Ishikawa (cell line): ENCODE measurements around the gene DLGAP4.

ENCODE experiments used
- CEBPB ChIP-seq: IDR thresholded peaks from 2 replicates; pipeline ENCODE4 v1.6.1; 2012
- CREB1 ChIP-seq: IDR thresholded peaks from 2 replicates; pipeline ENCODE4 v1.6.1; 2012; ENCODE audit warnings: low read depth
- EGR1 ChIP-seq: IDR thresholded peaks from 2 replicates; pipeline ENCODE4 v1.6.1; 2012
- EP300 ChIP-seq: IDR thresholded peaks from 2 replicates; pipeline ENCODE4 v1.6.1; 2012; ENCODE audit warnings: borderline replicate concordance
- FOXM1 ChIP-seq: IDR thresholded peaks from 2 replicates; pipeline ENCODE4 v1.6.1; 2012; ENCODE audit warnings: low read depth, borderline replicate concordance
- MAX ChIP-seq: IDR thresholded peaks from 2 replicates; pipeline ENCODE4 v1.6.1; 2012
- NFIC ChIP-seq: IDR thresholded peaks from 2 replicates; pipeline ENCODE4 v1.6.1; 2012
- RAD21 ChIP-seq: IDR thresholded peaks from 2 replicates; pipeline ENCODE4 v1.6.1; 2012; ENCODE audit warnings: low read depth
- REST ChIP-seq: IDR thresholded peaks from 2 replicates; pipeline ENCODE4 v1.6.1; 2012; ENCODE audit warnings: low read depth, mild to moderate bottlenecking
- TAF1 ChIP-seq: IDR thresholded peaks from 2 replicates; pipeline ENCODE4 v1.6.1; 2012; ENCODE audit warnings: low read depth, mild to moderate bottlenecking
- TCF12 ChIP-seq: IDR thresholded peaks from 2 replicates; pipeline ENCODE4 v1.6.1; 2012; ENCODE audit warnings: low read depth
- TEAD4 ChIP-seq: IDR thresholded peaks from 2 replicates; pipeline ENCODE4 v1.6.1; 2012
- USF1 ChIP-seq: IDR thresholded peaks from 2 replicates; pipeline ENCODE4 v1.6.1; 2012
- YY1 ChIP-seq: IDR thresholded peaks from 2 replicates; pipeline ENCODE4 v1.6.1; 2012; ENCODE audit warnings: low read depth
- ZBTB7A ChIP-seq: IDR thresholded peaks from 2 replicates; pipeline ENCODE4 v1.6.1; 2012; ENCODE audit warnings: low read depth

DLGAP4 gene

GRCh38 chr20:36424314-36424713 is 118.2 kb downstream of the DLGAP4 start:
- TF ChIP-seq ZBTB7A (no peak), EGR1 (no peak), CREB1 (no peak), TAF1 (no peak), RAD21 (no peak), EP300 (no peak), TEAD4 (no peak), FOXM1 (no peak), MAX (no peak), REST (no peak), TCF12 (no peak), CEBPB (no peak), YY1 (no peak), USF1 (no peak), NFIC (no peak)

- no peak for TF ChIP-seq CEBPB
Measured at GRCh38 chr20:36425166-36425565, 119.0 kb downstream of the DLGAP4 start.

- no peak for TF ChIP-seq TCF12
- no peak for TF ChIP-seq MAX
Measured at GRCh38 chr20:36431604-36432003, 125.5 kb downstream of the DLGAP4 start.

- TF ChIP-seq YY1 = no peak
- TF ChIP-seq CREB1 = no peak
- TF ChIP-seq EGR1 = no peak
- no peak for TF ChIP-seq TEAD4
- TF ChIP-seq RAD21 = no peak
- TF ChIP-seq TAF1 = no peak
- TF ChIP-seq USF1 = no peak
- TF ChIP-seq ZBTB7A = no peak
- TF ChIP-seq EP300 = no peak
- no peak for TF ChIP-seq TCF12
- TF ChIP-seq FOXM1 = no peak
- no peak for TF ChIP-seq CEBPB
- TF ChIP-seq REST = no peak
- no peak for TF ChIP-seq NFIC
- no peak for TF ChIP-seq MAX
Measured at GRCh38 chr20:36432096-36432495, 126.0 kb downstream of the DLGAP4 start.

- TF ChIP-seq CEBPB = no peak
- no peak for TF ChIP-seq NFIC
- TF ChIP-seq REST = no peak
- TF ChIP-seq CREB1 = no peak
- no peak for TF ChIP-seq YY1
- no peak for TF ChIP-seq MAX
Measured at GRCh38 chr20:36434383-36434782, 128.2 kb downstream of the DLGAP4 start.
